Small intestine (tissue), 16 donors: ENCODE results near the gene ARAP1. TPM values are rescaled to one million over a fixed set of nuclear protein-coding genes. Genes with fewer than 3 reads are reported as not detected.
"Not testable (repeated sequence)": the region's sequence is repeated elsewhere in the genome, so short reads cannot be mapped to it uniquely, and the experiment has no call there.

Experiments used
- DNase-seq, 2 donors: peaks; one replicate each; pipeline versions ENCODE4 v3.0.0 to v3.0.0-alpha.2; 2013
- FAIRE-seq: peaks from 2 replicates; lab custom pipeline; 2012; peaks lifted over from hg19 to GRCh38; lab: Jason Lieb, UNC
- H3K27ac ChIP-seq, 3 donors: one replicate each; pipeline ENCODE4 v1.5.1; 2013; ENCODE audit warnings: low read length in 2 of 3, mild to moderate bottlenecking in 2 of 3, control low read depth in 1 of 3, inconsistent platforms in 1 of 3, low read depth in 1 of 3, moderate library complexity in 1 of 3
- H3K27me3 ChIP-seq, 3 donors: one replicate each; pipeline ENCODE4 v1.6.1; 2013; ENCODE audit warnings: low read length in 3 of 3, inconsistent platforms in 1 of 3; ENCODE audit not compliant: control insufficient read depth in 3 of 3, insufficient read depth in 3 of 3
- H3K36me3 ChIP-seq, 3 donors: one replicate each; pipeline ENCODE4 v1.6.1; 2013; ENCODE audit warnings: low read length in 3 of 3, inconsistent platforms in 1 of 3, low read depth in 1 of 3, mild to moderate bottlenecking in 1 of 3, moderate library complexity in 1 of 3; ENCODE audit not compliant: control insufficient read depth in 3 of 3, insufficient read depth in 2 of 3
- H3K4me1 ChIP-seq, 3 donors: one replicate each; pipeline ENCODE4 v1.6.1; 2013; ENCODE audit warnings: low read length in 2 of 3, inconsistent platforms in 1 of 3, low read depth in 1 of 3, mild to moderate bottlenecking in 1 of 3, moderate library complexity in 1 of 3; ENCODE audit not compliant: control insufficient read depth in 3 of 3, insufficient read depth in 2 of 3
- H3K4me3 ChIP-seq, 3 donors: one replicate each; pipeline ENCODE4 v1.5.1; 2013; ENCODE audit warnings: low read length in 3 of 3, control low read depth in 1 of 3, inconsistent platforms in 1 of 3, low read depth in 1 of 3, mild to moderate bottlenecking in 1 of 3, moderate library complexity in 1 of 3
- H3K9me3 ChIP-seq, 2 donors: one replicate each; pipeline ENCODE4 v1.6.1; 2013; ENCODE audit warnings: low read depth in 1 of 2, low read length in 1 of 2; ENCODE audit not compliant: control insufficient read depth in 2 of 2, insufficient read depth in 1 of 2
- WGBS, 3 donors: extraction: QIAGEN DNeasy Blood & Tissue Kit; methylation state at CpG; one replicate each; pipeline ENCODE4 v1.1.7; 2013; 5-methylcytosine and 5-hydroxymethylcytosine counted together
- long read RNA-seq, 10 donors: transcript quantifications; one replicate each; lab custom pipeline, GENCODE V29; 2026
- polyA plus RNA-seq, 4 donors: library from polyadenylated mRNA; stranded (reverse) in 3 of 4; unstranded in 1 of 4; fragments of 200-250 nt in 3 of 4; fragments of 120-200 nt in 1 of 4; gene quantifications; one replicate each; pipeline versions ENCODE4 v1.2.1 to v1.2.3, GENCODE V29; 2013
- donor health status: healthy with polysubstance abuse.
- donor health status: control.
- donor health status: control.
- donor health status: Bipolar disorder and iron deficiency.
- donor health status: healthy.

ARAP1 gene
- polyA plus RNA-seq: 10 to 100 TPM; 42.2 to 70.9 (median 53.2) TPM
- long read RNA-seq, donor 1, partial matches to known transcripts: 12 of 14 reads
- long read RNA-seq, donor 1, other reads (novel, unspliced or antisense): 0 of 14 reads
- long read RNA-seq, donor 2, partial matches to known transcripts: 0 of 2 reads
- long read RNA-seq, donor 2, other reads (novel, unspliced or antisense): 0 of 2 reads
- long read RNA-seq, donor 3, partial matches to known transcripts: 0 of 1 reads
- long read RNA-seq, donor 3, other reads (novel, unspliced or antisense): 0 of 1 reads
- long read RNA-seq, donor 4: 0 reads
- long read RNA-seq, donor 5: 0 reads
- long read RNA-seq, donor 6, partial matches to known transcripts: 0 of 1 reads
- long read RNA-seq, donor 6, other reads (novel, unspliced or antisense): 0 of 1 reads
- long read RNA-seq, donor 7: 0 reads
- long read RNA-seq, donor 8: 0 reads
- long read RNA-seq, donor 9: 0 reads
- long read RNA-seq, donor 10, partial matches to known transcripts: 0 of 1 reads
- long read RNA-seq, donor 10, other reads (novel, unspliced or antisense): 0 of 1 reads

GRCh38 chr11:72752088-72752914, at the start of gene ARAP1:
Gene ARAP1, minus strand, starts transcription at chr11:72752408. Its CDS starts 25,280 bp downstream, at chr11:72727128.
- Histone ChIP-seq H3K4me1 (peaks cover 0 to 74% (median 8%) of the 10 kb centered on the region in 3 donors), H3K27me3 (no peaks in the 10 kb centered on the region), H3K36me3 (peaks cover 0 to 51% (median 4%) of the 10 kb centered on the region in 3 donors), H3K4me3 (peak within 1 kb of the TSS; percentile 63 to 73 (median 70)), H3K27ac (peak within 1 kb of the TSS in 2 of 3 donors; percentile 45 to 84), H3K9me3 (no peaks in the 10 kb centered on the region)
- DNase-seq (peak; percentile 78 to 90), FAIRE-seq (no peak)
- 1% methylated on average over 36 to 51 of the region's 51 CpGs for WGBS, 3 donors

- Histone ChIP-seq H3K36me3 (no peaks in the 10 kb centered on the region), H3K4me1 (peaks cover 0 to 2% (median 0%) of the 10 kb centered on the region in 3 donors), H3K4me3 (no peak overlapping the region), H3K9me3 (no peaks in the 10 kb centered on the region), H3K27ac (no peak overlapping the region), H3K27me3 (no peaks in the 10 kb centered on the region)
- FAIRE-seq: no peak
- 67 to 78% (median 75%) methylated on average over 4 of the region's 4 CpGs for WGBS, 3 donors
- DNase-seq: no peak
These were observed 47.2 kb upstream of the ARAP1 start for GRCh38 chr11:72799441-72799840.

- Histone ChIP-seq H3K27me3 (no peaks in the 10 kb centered on the region), H3K27ac (no peak overlapping the region), H3K9me3 (no peaks in the 10 kb centered on the region), H3K4me3 (no peak overlapping the region), H3K36me3 (no peaks in the 10 kb centered on the region), H3K4me1 (peaks cover 0 to 7% (median 0%) of the 10 kb centered on the region in 3 donors)
- DNase-seq (no peak), FAIRE-seq (no peak)
- WGBS, 3 donors: 78 to 86% (median 79%) methylated on average over 4 of the region's 4 CpGs
These were observed 46.2 kb upstream of the ARAP1 start for GRCh38 chr11:72798361-72798760.

GRCh38 chr11:72793425-72794367, 41.5 kb upstream of the ARAP1 start, which contains the start of gene STARD10:
Gene STARD10, minus strand, starts transcription at chr11:72794047. Its CDS starts 12,866 bp downstream, at chr11:72781181.
- WGBS, 3 donors: 2% methylated on average over 53 to 55 of the region's 55 CpGs
- Histone ChIP-seq H3K36me3 (peaks cover 0 to 11% (median 0%) of the 10 kb centered on the region in 3 donors), H3K27ac (peak within 1 kb of the TSS; percentile 69 to 95 (median 89)), H3K4me3 (peak within 1 kb of the TSS; percentile 27 to 71 (median 63)), H3K27me3 (no peaks in the 10 kb centered on the region), H3K9me3 (no peaks in the 10 kb centered on the region), H3K4me1 (peaks cover 0 to 45% (median 0%) of the 10 kb centered on the region in 3 donors)
- peak; percentile 97 to 98 for DNase-seq
- no peak for FAIRE-seq

- no peak overlapping the region for H3K4me3 ChIP-seq
- 55 to 73% (median 69%) methylated on average over 2 of the region's 2 CpGs for WGBS, 3 donors
- peaks cover 0 to 11% (median 0%) of the 10 kb centered on the region in 3 donors for H3K36me3 ChIP-seq
- H3K27ac ChIP-seq: peak overlapping the region in 1 of 3 donors; percentile 95
- DNase-seq (no peak), FAIRE-seq (no peak)
- no peaks in the 10 kb centered on the region for H3K27me3 ChIP-seq
- H3K4me1 ChIP-seq: peaks cover 0 to 51% (median 0%) of the 10 kb centered on the region in 3 donors
- H3K9me3 ChIP-seq: no peaks in the 10 kb centered on the region
These were observed 40.8 kb upstream of the ARAP1 start for GRCh38 chr11:72793076-72793424.

GRCh38 chr11:72792437-72793021, 40.3 kb upstream of the ARAP1 start:
- DNase-seq: no peak
- peaks cover 0 to 57% (median under 1%) of the 10 kb centered on the region in 3 donors for H3K4me1 ChIP-seq
- 84 to 94% (median 92%) methylated on average over 3 of the region's 3 CpGs for WGBS, 3 donors
- no peak for FAIRE-seq
- H3K9me3 ChIP-seq: no peaks in the 10 kb centered on the region
- no peak overlapping the region for H3K4me3 ChIP-seq
- H3K27me3 ChIP-seq: no peaks in the 10 kb centered on the region
- no peak overlapping the region for H3K27ac ChIP-seq
- H3K36me3 ChIP-seq: peaks cover 0 to 11% (median 0%) of the 10 kb centered on the region in 3 donors

GRCh38 chr11:72791228-72791627, 39.0 kb upstream of the ARAP1 start:
- not testable (repeated sequence) for DNase-seq, H3K4me3 ChIP-seq, H3K27ac ChIP-seq, FAIRE-seq, H3K9me3 ChIP-seq, H3K27me3 ChIP-seq
- Histone ChIP-seq H3K36me3 (peaks cover 0 to 11% (median 0%) of the 10 kb centered on the region in 3 donors), H3K4me1 (peaks cover 0 to 70% (median 6%) of the 10 kb centered on the region in 3 donors)
- 85 to 88% (median 86%) methylated on average over 7 of the region's 7 CpGs for WGBS, 3 donors
